H9 (cell line): ENCODE data around the gene ONECUT3. TPM values are rescaled to one million over a fixed set of nuclear protein-coding genes. Genes with fewer than 3 reads are reported as not detected.

Experiments used
- DNase-seq: peaks from one replicate; pipeline ENCODE4 v3.0.0-alpha.2; 2017
- H2AFZ ChIP-seq: one replicate; pipeline ENCODE4 v1.6.1; 2013; ENCODE audit warnings: mild to moderate bottlenecking, low read length, control low read depth, moderate library complexity
- H2AK5ac ChIP-seq: 2 replicates; pipeline ENCODE4 v1.6.1; 2013; ENCODE audit warnings: low read length, control low read depth, mixed read lengths; ENCODE audit not compliant: insufficient read length
- H2BK120ac ChIP-seq: one replicate; pipeline ENCODE4 v1.6.1; 2013; ENCODE audit warnings: low read depth, mild to moderate bottlenecking, low read length, control low read depth, inconsistent platforms; ENCODE audit not compliant: poor library complexity, severe bottlenecking
- H2BK12ac ChIP-seq: 2 replicates; pipeline ENCODE4 v1.6.1; 2013; ENCODE audit warnings: low read length, control low read depth, mixed read lengths, low read depth; ENCODE audit not compliant: insufficient read length
- H2BK15ac ChIP-seq: 2 replicates; pipeline ENCODE4 v1.6.1; 2013; ENCODE audit warnings: low read depth, low read length, control low read depth
- H2BK20ac ChIP-seq: one replicate; pipeline ENCODE4 v1.6.1; 2013; ENCODE audit warnings: low read depth, mild to moderate bottlenecking, low read length, control low read depth, inconsistent platforms; ENCODE audit not compliant: poor library complexity, severe bottlenecking
- H2BK5ac ChIP-seq: 2 replicates; pipeline ENCODE4 v1.6.1; 2013; ENCODE audit warnings: low read length, control low read depth, mixed read lengths; ENCODE audit not compliant: insufficient read length
- H3K14ac ChIP-seq: 2 replicates; pipeline ENCODE4 v1.6.1; 2013; ENCODE audit warnings: low read length, control low read depth; ENCODE audit not compliant: insufficient read depth
- H3K18ac ChIP-seq: 2 replicates; pipeline ENCODE4 v1.6.1; 2013; ENCODE audit warnings: low read depth, mild to moderate bottlenecking, mixed read lengths, low read length, control low read depth; ENCODE audit not compliant: insufficient read length
- H3K23ac ChIP-seq: 2 replicates; pipeline ENCODE4 v1.6.1; 2013; ENCODE audit warnings: low read length, control low read depth, mixed read lengths, low read depth; ENCODE audit not compliant: insufficient read length
- H3K23me2 ChIP-seq: 2 replicates; pipeline ENCODE4 v1.6.1; 2013; ENCODE audit warnings: low read depth, mild to moderate bottlenecking, mixed read lengths, low read length, control low read depth; ENCODE audit not compliant: insufficient read length, poor library complexity, severe bottlenecking
- H3K27ac ChIP-seq: 2 replicates; pipeline ENCODE4 v1.5.1; 2013; ENCODE audit warnings: low read length, control low read depth, mixed read lengths, low read depth; ENCODE audit not compliant: insufficient read length
- H3K27me3 ChIP-seq: 2 replicates; pipeline ENCODE4 v1.6.1; 2013; ENCODE audit warnings: low read length, control low read depth, inconsistent platforms; ENCODE audit not compliant: insufficient read depth
- H3K4ac ChIP-seq: 2 replicates; pipeline ENCODE4 v1.6.1; 2013; ENCODE audit warnings: low read depth, mild to moderate bottlenecking, control low read depth, inconsistent platforms, low read length, moderate library complexity
- H3K4me1 ChIP-seq: 2 replicates; pipeline ENCODE4 v1.6.1; 2013; ENCODE audit warnings: low read length, control low read depth, inconsistent platforms; ENCODE audit not compliant: insufficient read depth
- H3K4me2 ChIP-seq: 2 replicates; pipeline ENCODE4 v1.6.1; 2013; ENCODE audit warnings: low read length, control low read depth, mixed read lengths; ENCODE audit not compliant: insufficient read length, insufficient read depth
- H3K56ac ChIP-seq: 2 replicates; pipeline ENCODE4 v1.6.1; 2013; ENCODE audit warnings: low read depth, mild to moderate bottlenecking, mixed read lengths, low read length, control low read depth; ENCODE audit not compliant: insufficient read length
- H3K79me1 ChIP-seq: 2 replicates; pipeline ENCODE4 v1.6.1; 2013; ENCODE audit warnings: low read depth, mild to moderate bottlenecking, moderate library complexity, low read length, control low read depth, inconsistent platforms; ENCODE audit not compliant: insufficient read depth, poor library complexity, severe bottlenecking
- H3K79me2 ChIP-seq: 2 replicates; pipeline ENCODE4 v1.6.1; 2013; ENCODE audit warnings: low read length, control low read depth, inconsistent platforms; ENCODE audit not compliant: insufficient read depth
- H3K9ac ChIP-seq: 2 replicates; pipeline ENCODE4 v1.6.1; 2013; ENCODE audit warnings: low read length, control low read depth, mixed read lengths; ENCODE audit not compliant: insufficient read length; ENCODE audit errors: extremely low read depth
- H3K9me3 ChIP-seq: one replicate; pipeline ENCODE4 v1.6.1; 2013; ENCODE audit warnings: low read depth, low read length, inconsistent platforms; ENCODE audit not compliant: control insufficient read depth
- H3T11ph ChIP-seq: one replicate; pipeline ENCODE4 v1.6.1; 2013; ENCODE audit warnings: mild to moderate bottlenecking, low read length, control low read depth, inconsistent platforms
- H4K20me1 ChIP-seq: one replicate; pipeline ENCODE4 v1.6.1; 2013; ENCODE audit not compliant: control insufficient read depth, insufficient read length, insufficient read depth
- H4K5ac ChIP-seq: 2 replicates; pipeline ENCODE4 v1.6.1; 2013; ENCODE audit warnings: low read depth, mild to moderate bottlenecking, mixed read lengths, low read length, control low read depth; ENCODE audit not compliant: insufficient read length
- H4K8ac ChIP-seq: replicated peaks from 2 replicates; pipeline ENCODE4 v1.6.1; 2013; ENCODE audit warnings: low read length, control low read depth, mixed read lengths, low read depth; ENCODE audit not compliant: insufficient read length
- H4K91ac ChIP-seq: 2 replicates; pipeline ENCODE4 v1.6.1; 2013; ENCODE audit warnings: low read depth, mild to moderate bottlenecking, moderate library complexity, mixed read lengths, low read length, control low read depth; ENCODE audit not compliant: insufficient read length
- H3K27ac Mint-ChIP-seq, 3 experiments: 2 replicates in 2 of 3; 3 replicates in 1 of 3; pipeline ENCODE4 v1.8.0; 2020 to 2021; ENCODE audit warnings: mixed read lengths in 3 of 3, mild to moderate bottlenecking in 1 of 3, moderate library complexity in 1 of 3
- H3K27me3 Mint-ChIP-seq: 2 replicates; pipeline ENCODE4 v1.8.0; 2021; ENCODE audit warnings: low read depth, mild to moderate bottlenecking, moderate library complexity, mixed read lengths
- H3K36me3 Mint-ChIP-seq, 3 experiments: 2 replicates in 2 of 3; 3 replicates in 1 of 3; pipeline ENCODE4 v1.8.0; 2020 to 2021; ENCODE audit warnings: low read depth in 3 of 3, mixed read lengths in 3 of 3; ENCODE audit not compliant: insufficient read depth in 1 of 3
- H3K4me1 Mint-ChIP-seq, 2 experiments: 2 replicates each; pipeline ENCODE4 v1.8.0; 2020; ENCODE audit warnings: mixed read lengths in 2 of 2
- H3K4me3 Mint-ChIP-seq, 2 experiments: 2 replicates in 1 of 2; 3 replicates in 1 of 2; pipeline ENCODE4 v1.8.0; 2020 to 2021; ENCODE audit warnings: mild to moderate bottlenecking in 2 of 2, mixed read lengths in 2 of 2, moderate library complexity in 1 of 2
- H3K9me3 Mint-ChIP-seq, 2 experiments: 2 replicates in 1 of 2; 3 replicates in 1 of 2; pipeline ENCODE4 v1.8.0; 2020; ENCODE audit warnings: mild to moderate bottlenecking in 2 of 2, mixed read lengths in 2 of 2, moderate library complexity in 1 of 2
- CTCF ChIP-seq: fragments of 200-600 bp; sonication (generic); conservative IDR thresholded peaks from 3 replicates; pipeline ENCODE4 v1.8.0; 2021; ENCODE audit warnings: antibody characterized with exemption, mild to moderate bottlenecking
- WGBS: extraction: QIAGEN DNeasy Blood & Tissue Kit; methylation state at CpG from one replicate; pipeline ENCODE4 v1.1.7; 2013; ENCODE audit warnings: missing lambda C conversion rate, low lambda C conversion rate, mixed read lengths; ENCODE audit not compliant: insufficient read length; ENCODE audit errors: extremely low coverage; 5-methylcytosine and 5-hydroxymethylcytosine counted together
- total RNA-seq: library from RNA; stranded (reverse); gene quantifications from 2 replicates; pipeline ENCODE4 v1.2.1, GENCODE V29; 2021

Gene ONECUT3
- total RNA-seq, 1 experiment from 2014 or later: 0.04 TPM

DNA sequence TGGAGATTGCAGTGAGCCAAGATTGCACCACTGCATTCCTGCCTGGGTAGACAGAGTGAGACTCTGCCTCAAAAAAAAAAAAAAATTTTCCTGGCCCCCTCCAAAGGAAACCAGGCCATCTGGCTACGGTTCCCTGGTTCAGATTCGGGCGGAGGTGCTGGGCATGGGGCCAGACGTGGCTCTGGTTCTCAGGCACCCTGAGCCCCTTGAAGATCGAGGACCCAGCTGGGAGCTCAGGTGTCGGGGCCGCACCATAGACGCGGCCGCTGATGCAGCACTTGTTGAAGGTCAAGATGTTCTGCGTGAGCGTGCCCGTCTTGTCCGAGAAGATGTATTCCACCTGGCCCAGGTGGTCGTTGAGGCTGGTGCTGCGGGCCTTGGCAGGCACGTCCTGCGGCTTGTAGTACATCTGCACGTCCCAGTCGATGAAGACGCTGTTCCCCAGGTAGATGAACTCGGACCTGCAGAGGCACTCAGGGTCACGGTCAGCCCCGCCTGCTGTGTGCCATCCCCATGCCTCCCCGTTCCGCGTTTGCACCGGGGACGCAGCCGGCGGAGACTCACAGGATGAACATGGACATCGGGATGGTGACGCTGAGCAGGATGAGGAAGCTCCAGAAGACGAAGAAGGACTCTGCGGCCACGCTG lies 46.5 kb downstream of the ONECUT3 start:
- no peak overlapping the region for H2BK15ac ChIP-seq
- H4K5ac ChIP-seq: no peak overlapping the region
- Mint-ChIP-seq H3K27me3 (peaks cover 8% of the 10 kb centered on the region), H3K36me3 (peaks cover 2 to 5% (median 3%) of the 10 kb centered on the region in 3 experiments; a peak in 4 of 7 replicates), H3K4me1 (peaks cover 0 to 5% of the 10 kb centered on the region in 2 experiments; a peak in 1 of 4 replicates), H3K9me3 (peaks cover 0 to 2% of the 10 kb centered on the region in 2 experiments; a peak in 3 of 5 replicates), H3K4me3 (no peak overlapping the region), H3K27ac (no peak overlapping the region)
- no peak overlapping the region for H2BK5ac ChIP-seq
- H2BK12ac ChIP-seq: no peak overlapping the region
- H2AK5ac ChIP-seq: no peak overlapping the region
- no peak overlapping the region for H3K4me2 ChIP-seq
- no peak for TF ChIP-seq CTCF
- no peaks in the 10 kb centered on the region for H3K79me1 ChIP-seq
- no peak for DNase-seq
- H3T11ph ChIP-seq: no peak overlapping the region
- no peak overlapping the region for H3K9ac ChIP-seq
- H4K20me1 ChIP-seq: no peaks in the 10 kb centered on the region
- H3K56ac ChIP-seq: no peak overlapping the region
- H2BK20ac ChIP-seq: no peak overlapping the region
- no CpG with 5 or more reads among the region's 36 CpGs for WGBS
- H3K4me1 ChIP-seq: no peaks in the 10 kb centered on the region
- no peak overlapping the region for H3K18ac ChIP-seq
- H2BK120ac ChIP-seq: no peak overlapping the region
- H2AFZ ChIP-seq: no peak overlapping the region
- no peak overlapping the region for H3K4ac ChIP-seq
- no peaks in the 10 kb centered on the region for H3K27me3 ChIP-seq
- H4K8ac ChIP-seq: no peak overlapping the region
- no peak overlapping the region for H3K14ac ChIP-seq
- H4K91ac ChIP-seq: no peak overlapping the region
- H3K9me3 ChIP-seq: no peaks in the 10 kb centered on the region
- no peaks in the 10 kb centered on the region for H3K23me2 ChIP-seq
- no peak overlapping the region for H3K23ac ChIP-seq
- no peak overlapping the region for H3K27ac ChIP-seq
- H3K79me2 ChIP-seq: no peaks in the 10 kb centered on the region
